ENCODE measurements around the gene ANXA6.

DNA sequence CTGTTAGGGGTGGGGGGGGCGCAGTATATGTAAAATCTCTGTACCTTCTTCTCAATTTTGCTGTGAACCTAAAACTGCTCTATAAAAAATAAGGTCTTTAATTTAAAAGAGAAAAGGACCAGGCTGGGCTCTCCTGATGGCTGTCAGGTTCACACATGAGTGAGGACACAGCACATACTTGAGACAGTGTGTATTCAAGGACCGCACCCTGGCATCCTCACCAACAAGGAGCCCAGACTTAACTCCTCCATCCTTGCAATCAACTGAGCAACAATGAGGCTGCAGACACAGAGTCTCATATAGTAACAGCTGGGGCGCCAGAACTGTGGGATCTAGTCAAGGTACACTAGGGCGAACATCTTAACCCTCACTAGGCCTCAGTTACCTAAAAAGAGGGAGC lies 86.6 kb downstream of the ANXA6 start:
- TF ChIP-seq, protein P1, sequence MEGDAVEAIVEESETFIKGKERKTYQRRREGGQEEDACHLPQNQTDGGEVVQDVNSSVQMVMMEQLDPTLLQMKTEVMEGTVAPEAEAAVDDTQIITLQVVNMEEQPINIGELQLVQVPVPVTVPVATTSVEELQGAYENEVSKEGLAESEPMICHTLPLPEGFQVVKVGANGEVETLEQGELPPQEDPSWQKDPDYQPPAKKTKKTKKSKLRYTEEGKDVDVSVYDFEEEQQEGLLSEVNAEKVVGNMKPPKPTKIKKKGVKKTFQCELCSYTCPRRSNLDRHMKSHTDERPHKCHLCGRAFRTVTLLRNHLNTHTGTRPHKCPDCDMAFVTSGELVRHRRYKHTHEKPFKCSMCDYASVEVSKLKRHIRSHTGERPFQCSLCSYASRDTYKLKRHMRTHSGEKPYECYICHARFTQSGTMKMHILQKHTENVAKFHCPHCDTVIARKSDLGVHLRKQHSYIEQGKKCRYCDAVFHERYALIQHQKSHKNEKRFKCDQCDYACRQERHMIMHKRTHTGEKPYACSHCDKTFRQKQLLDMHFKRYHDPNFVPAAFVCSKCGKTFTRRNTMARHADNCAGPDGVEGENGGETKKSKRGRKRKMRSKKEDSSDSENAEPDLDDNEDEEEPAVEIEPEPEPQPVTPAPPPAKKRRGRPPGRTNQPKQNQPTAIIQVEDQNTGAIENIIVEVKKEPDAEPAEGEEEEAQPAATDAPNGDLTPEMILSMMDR (IDR thresholded peaks at IDR 0.05; ENCODE audit: poor library complexity): no peak
- no peak for TF ChIP-seq EZH2phosphoT487 (IDR thresholded peaks at IDR 0.05; ENCODE audit: low read depth, severe bottlenecking, unreplicated experiment)
